Measurements from ENCODE around the gene HOXD1.
A peak's percentile ranks its signal among the peaks of the same experiment; 100 is the strongest.

The HOXD1 gene

DNA sequence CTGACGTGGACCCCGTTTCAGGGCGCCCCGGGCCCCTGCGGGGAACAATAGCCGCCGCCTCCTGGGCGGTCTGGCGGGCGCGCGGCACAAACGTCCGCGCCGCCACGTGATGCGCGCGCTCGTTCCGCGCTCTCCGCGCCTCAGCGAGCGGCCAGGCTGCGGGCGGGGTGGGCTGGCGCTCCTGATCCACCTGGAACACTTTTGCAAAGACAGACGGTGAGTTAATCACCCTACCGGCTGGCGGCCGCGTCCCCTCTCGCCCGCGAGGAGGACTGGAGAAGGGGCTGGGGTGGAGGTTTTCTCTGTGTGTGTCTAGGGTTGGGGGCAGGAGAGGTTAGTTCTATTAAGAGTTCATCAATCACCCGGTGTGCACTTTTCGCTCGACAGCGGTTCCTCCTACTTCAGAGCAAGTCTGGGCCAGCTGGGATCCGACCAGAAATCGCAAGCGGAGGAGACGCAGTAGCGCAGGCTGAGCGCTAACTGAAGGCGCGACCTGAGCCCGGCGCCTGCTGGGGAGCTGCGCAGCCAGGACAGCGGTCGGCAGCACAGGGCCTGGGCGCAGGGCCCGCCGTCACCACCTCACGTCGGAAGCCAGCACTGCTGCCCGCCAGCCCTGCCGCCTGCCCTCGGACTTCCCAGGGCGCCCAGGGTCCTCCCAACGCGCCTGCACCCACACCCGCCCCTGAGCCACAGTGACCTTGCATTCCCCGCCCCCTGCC lies 10.3 kb upstream of the HOXD1 start:
- no peaks in the 10 kb centered on the region for H3K79me2 ChIP-seq (ENCODE audit: insufficient read depth, low read length)
- H3K27me3 ChIP-seq (ENCODE audit: insufficient read depth, low read length): 0 out of 2 replicates have a peak, but pooled peaks cover 8% of the 10 kb centered on the region
- no peaks in the 10 kb centered on the region for H3K9me2 ChIP-seq (ENCODE audit: low read depth, low read length)
- no peak overlapping the region for H2AFZ ChIP-seq (ENCODE audit: low read length)
- no peaks in the 10 kb centered on the region for H3K36me3 ChIP-seq (ENCODE audit: insufficient read depth, low read length)
- H3K27ac ChIP-seq (ENCODE audit: low read depth, low read length, poor library complexity, severe bottlenecking): no peak overlapping the region
- peaks cover 4% of the 10 kb centered on the region for H3K4me1 ChIP-seq (ENCODE audit: insufficient read depth, low read length, severe bottlenecking)
- H3F3A ChIP-seq (ENCODE audit: insufficient read depth, low read length): no peaks in the 10 kb centered on the region
- peak overlapping the region; percentile 50 for H3K4me3 ChIP-seq (ENCODE audit: low read depth, low read length, poor library complexity, severe bottlenecking)
- no peaks in the 10 kb centered on the region for H3K9me3 ChIP-seq (ENCODE audit: low read length)
- H3K4me2 ChIP-seq (ENCODE audit: low read length): peak overlapping the region; percentile 50
- H3K9ac ChIP-seq (ENCODE audit: low read length): no peak overlapping the region; the same call in 1 of the 2 replicates
- TF ChIP-seq, protein P1, sequence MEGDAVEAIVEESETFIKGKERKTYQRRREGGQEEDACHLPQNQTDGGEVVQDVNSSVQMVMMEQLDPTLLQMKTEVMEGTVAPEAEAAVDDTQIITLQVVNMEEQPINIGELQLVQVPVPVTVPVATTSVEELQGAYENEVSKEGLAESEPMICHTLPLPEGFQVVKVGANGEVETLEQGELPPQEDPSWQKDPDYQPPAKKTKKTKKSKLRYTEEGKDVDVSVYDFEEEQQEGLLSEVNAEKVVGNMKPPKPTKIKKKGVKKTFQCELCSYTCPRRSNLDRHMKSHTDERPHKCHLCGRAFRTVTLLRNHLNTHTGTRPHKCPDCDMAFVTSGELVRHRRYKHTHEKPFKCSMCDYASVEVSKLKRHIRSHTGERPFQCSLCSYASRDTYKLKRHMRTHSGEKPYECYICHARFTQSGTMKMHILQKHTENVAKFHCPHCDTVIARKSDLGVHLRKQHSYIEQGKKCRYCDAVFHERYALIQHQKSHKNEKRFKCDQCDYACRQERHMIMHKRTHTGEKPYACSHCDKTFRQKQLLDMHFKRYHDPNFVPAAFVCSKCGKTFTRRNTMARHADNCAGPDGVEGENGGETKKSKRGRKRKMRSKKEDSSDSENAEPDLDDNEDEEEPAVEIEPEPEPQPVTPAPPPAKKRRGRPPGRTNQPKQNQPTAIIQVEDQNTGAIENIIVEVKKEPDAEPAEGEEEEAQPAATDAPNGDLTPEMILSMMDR (IDR thresholded peaks at IDR 0.05; ENCODE audit: low read length): no peak
- TF ChIP-seq EZH2 (IDR thresholded peaks at IDR 0.05; ENCODE audit: borderline replicate concordance, low read length): no peak
- no peaks in the 10 kb centered on the region for H4K20me1 ChIP-seq (ENCODE audit: insufficient read depth, low read length)

DNA sequence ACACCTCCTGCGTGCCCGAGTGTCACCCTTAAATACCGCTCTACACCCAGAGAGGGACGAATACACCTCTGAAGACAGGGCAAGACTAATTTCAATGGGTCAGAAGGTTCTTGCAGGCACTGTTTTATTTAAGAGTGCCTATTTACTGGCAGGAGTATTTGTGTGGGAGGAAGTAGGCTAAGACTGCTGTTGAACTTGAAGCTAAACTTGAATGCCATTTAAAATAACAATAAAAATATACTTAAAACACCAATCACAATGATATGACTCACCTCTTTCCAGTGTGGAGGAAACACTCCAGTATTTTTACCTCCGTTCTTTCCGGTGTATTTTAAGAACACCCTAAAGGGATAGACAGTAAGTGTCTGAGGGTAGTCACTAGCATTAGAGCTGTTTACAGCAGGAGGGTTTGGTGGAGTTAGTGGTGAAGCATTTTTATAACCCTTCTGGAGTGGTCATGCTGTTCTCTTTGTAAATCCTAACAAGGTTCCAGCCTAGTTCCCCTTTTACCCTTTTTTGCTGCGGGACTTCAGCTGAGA lies 9.6 kb upstream of the HOXD1 start:
- Histone ChIP-seq H3K9me2 (ENCODE audit: low read depth, low read length) (no peaks in the 10 kb centered on the region), H2AFZ (ENCODE audit: low read length) (no peak overlapping the region), H3F3A (ENCODE audit: insufficient read depth, low read length) (no peaks in the 10 kb centered on the region), H3K4me2 (ENCODE audit: low read length) (peak overlapping the region; percentile 50; the same call in 1 of the 2 replicates), H3K79me2 (ENCODE audit: insufficient read depth, low read length) (no peaks in the 10 kb centered on the region), H3K4me3 (ENCODE audit: low read depth, low read length, poor library complexity, severe bottlenecking) (peak overlapping the region; percentile 50), H4K20me1 (ENCODE audit: insufficient read depth, low read length) (no peaks in the 10 kb centered on the region), H3K9ac (ENCODE audit: low read length) (no peak overlapping the region), H3K4me1 (ENCODE audit: insufficient read depth, low read length, severe bottlenecking) (peaks cover 4% of the 10 kb centered on the region), H3K27me3 (ENCODE audit: insufficient read depth, low read length) (0 out of 2 replicates have a peak, but pooled peaks cover 8% of the 10 kb centered on the region), H3K9me3 (ENCODE audit: low read length) (no peaks in the 10 kb centered on the region), H3K27ac (ENCODE audit: low read depth, low read length, poor library complexity, severe bottlenecking) (no peak overlapping the region), H3K36me3 (ENCODE audit: insufficient read depth, low read length) (no peaks in the 10 kb centered on the region)
- TF ChIP-seq EZH2 (IDR thresholded peaks at IDR 0.05; ENCODE audit: borderline replicate concordance, low read length): no peak
- TF ChIP-seq, protein P1 (IDR thresholded peaks at IDR 0.05; ENCODE audit: low read length): no peak

DNA sequence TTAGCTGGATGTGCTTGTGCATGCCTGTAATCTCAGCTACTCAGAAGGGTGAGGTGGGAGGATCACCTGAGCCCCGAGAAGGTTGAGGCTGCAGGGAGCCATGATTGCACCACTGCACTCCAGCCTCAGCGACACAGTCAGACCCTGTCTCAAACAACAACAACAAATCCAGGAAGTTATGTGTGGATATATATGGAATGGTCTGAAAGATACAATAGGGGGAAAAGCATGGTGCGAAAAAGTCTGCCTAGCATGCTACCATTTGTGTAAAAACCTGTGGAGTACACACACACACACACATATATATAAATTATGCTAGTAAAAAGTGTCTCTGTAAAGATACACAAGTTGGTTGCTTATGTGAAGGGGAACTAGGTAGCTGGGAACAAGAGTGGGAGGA lies 6.9 kb upstream of the HOXD1 start:
- no peaks in the 10 kb centered on the region for H3K36me3 ChIP-seq (ENCODE audit: insufficient read depth, low read length)
- no peaks in the 10 kb centered on the region for H4K20me1 ChIP-seq (ENCODE audit: insufficient read depth, low read length)
- H3K27me3 ChIP-seq (ENCODE audit: insufficient read depth, low read length): 0 out of 2 replicates have a peak, but pooled peaks cover 2% of the 10 kb centered on the region
- no peaks in the 10 kb centered on the region for H3K9me2 ChIP-seq (ENCODE audit: low read depth, low read length)
- no peak overlapping the region for H3K4me3 ChIP-seq (ENCODE audit: low read depth, low read length, poor library complexity, severe bottlenecking)
- H3K4me2 ChIP-seq (ENCODE audit: low read length): no peak overlapping the region
- no peak overlapping the region for H3K9ac ChIP-seq (ENCODE audit: low read length)
- no peaks in the 10 kb centered on the region for H3F3A ChIP-seq (ENCODE audit: insufficient read depth, low read length)
- no peaks in the 10 kb centered on the region for H3K9me3 ChIP-seq (ENCODE audit: low read length)
- no peak overlapping the region for H3K27ac ChIP-seq (ENCODE audit: low read depth, low read length, poor library complexity, severe bottlenecking)
- TF ChIP-seq EZH2 (IDR thresholded peaks at IDR 0.05; ENCODE audit: borderline replicate concordance, low read length): no peak
- TF ChIP-seq, protein P1 (IDR thresholded peaks at IDR 0.05; ENCODE audit: low read length): no peak
- H3K4me1 ChIP-seq (ENCODE audit: insufficient read depth, low read length, severe bottlenecking): no peaks in the 10 kb centered on the region
- H3K79me2 ChIP-seq (ENCODE audit: insufficient read depth, low read length): no peaks in the 10 kb centered on the region
- H2AFZ ChIP-seq (ENCODE audit: low read length): no peak overlapping the region
